ENCODE results near the gene EIF5A.

- TF ChIP-seq CTCF (IDR thresholded peaks at IDR 0.05; ENCODE audit: low read depth, low read length, missing input control): no peak
- peak in 1 of 2 donors; percentile 68 for TF ChIP-seq GABPA (IDR thresholded peaks at IDR 0.05 in 1 of 2, conservative IDR thresholded peaks at IDR 0.05 in 1 of 2)
- TF ChIP-seq RAD21 (IDR thresholded peaks at IDR 0.05): no peak
- no peak for TF ChIP-seq FOXA1 (IDR thresholded peaks at IDR 0.05)
- peak; percentile 57 for TF ChIP-seq YY1 (IDR thresholded peaks at IDR 0.05)
- no peak for TF ChIP-seq TAF1 (conservative IDR thresholded peaks at IDR 0.05)
- TF ChIP-seq, protein P1, sequence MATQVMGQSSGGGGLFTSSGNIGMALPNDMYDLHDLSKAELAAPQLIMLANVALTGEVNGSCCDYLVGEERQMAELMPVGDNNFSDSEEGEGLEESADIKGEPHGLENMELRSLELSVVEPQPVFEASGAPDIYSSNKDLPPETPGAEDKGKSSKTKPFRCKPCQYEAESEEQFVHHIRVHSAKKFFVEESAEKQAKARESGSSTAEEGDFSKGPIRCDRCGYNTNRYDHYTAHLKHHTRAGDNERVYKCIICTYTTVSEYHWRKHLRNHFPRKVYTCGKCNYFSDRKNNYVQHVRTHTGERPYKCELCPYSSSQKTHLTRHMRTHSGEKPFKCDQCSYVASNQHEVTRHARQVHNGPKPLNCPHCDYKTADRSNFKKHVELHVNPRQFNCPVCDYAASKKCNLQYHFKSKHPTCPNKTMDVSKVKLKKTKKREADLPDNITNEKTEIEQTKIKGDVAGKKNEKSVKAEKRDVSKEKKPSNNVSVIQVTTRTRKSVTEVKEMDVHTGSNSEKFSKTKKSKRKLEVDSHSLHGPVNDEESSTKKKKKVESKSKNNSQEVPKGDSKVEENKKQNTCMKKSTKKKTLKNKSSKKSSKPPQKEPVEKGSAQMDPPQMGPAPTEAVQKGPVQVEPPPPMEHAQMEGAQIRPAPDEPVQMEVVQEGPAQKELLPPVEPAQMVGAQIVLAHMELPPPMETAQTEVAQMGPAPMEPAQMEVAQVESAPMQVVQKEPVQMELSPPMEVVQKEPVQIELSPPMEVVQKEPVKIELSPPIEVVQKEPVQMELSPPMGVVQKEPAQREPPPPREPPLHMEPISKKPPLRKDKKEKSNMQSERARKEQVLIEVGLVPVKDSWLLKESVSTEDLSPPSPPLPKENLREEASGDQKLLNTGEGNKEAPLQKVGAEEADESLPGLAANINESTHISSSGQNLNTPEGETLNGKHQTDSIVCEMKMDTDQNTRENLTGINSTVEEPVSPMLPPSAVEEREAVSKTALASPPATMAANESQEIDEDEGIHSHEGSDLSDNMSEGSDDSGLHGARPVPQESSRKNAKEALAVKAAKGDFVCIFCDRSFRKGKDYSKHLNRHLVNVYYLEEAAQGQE (IDR thresholded peaks at IDR 0.05): peak; percentile 85
- no peak for TF ChIP-seq RXRA (IDR thresholded peaks at IDR 0.05)
- peak; percentile 53 for TF ChIP-seq SP1 (IDR thresholded peaks at IDR 0.05)
- no peak for TF ChIP-seq EGR1 (IDR thresholded peaks at IDR 0.05; ENCODE audit: low read depth in 2 of 2)
- TF ChIP-seq, protein P2, sequence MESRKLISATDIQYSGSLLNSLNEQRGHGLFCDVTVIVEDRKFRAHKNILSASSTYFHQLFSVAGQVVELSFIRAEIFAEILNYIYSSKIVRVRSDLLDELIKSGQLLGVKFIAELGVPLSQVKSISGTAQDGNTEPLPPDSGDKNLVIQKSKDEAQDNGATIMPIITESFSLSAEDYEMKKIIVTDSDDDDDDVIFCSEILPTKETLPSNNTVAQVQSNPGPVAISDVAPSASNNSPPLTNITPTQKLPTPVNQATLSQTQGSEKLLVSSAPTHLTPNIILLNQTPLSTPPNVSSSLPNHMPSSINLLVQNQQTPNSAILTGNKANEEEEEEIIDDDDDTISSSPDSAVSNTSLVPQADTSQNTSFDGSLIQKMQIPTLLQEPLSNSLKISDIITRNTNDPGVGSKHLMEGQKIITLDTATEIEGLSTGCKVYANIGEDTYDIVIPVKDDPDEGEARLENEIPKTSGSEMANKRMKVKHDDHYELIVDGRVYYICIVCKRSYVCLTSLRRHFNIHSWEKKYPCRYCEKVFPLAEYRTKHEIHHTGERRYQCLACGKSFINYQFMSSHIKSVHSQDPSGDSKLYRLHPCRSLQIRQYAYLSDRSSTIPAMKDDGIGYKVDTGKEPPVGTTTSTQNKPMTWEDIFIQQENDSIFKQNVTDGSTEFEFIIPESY (IDR thresholded peaks at IDR 0.05): peak; percentile 27
- TF ChIP-seq, protein P3, sequence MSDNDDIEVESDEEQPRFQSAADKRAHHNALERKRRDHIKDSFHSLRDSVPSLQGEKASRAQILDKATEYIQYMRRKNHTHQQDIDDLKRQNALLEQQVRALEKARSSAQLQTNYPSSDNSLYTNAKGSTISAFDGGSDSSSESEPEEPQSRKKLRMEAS (IDR thresholded peaks at IDR 0.05): no peak
Observed at GRCh38 chr17:7308625-7309433, 1.4 kb downstream of the EIF5A start.
